GM12878 (cell line): ENCODE measurements around the gene FGF2. TPM values are rescaled to one million over a fixed set of nuclear protein-coding genes. Genes with fewer than 3 reads are reported as not detected.

Experiments used
- ATAC-seq: fragments of 200-7000 bp; cut with Tn5 transposase; 3 replicates; pipeline ENCODE4 v1.9.1; 2020; ENCODE audit warnings: mild to moderate bottlenecking, moderate library complexity
- BruUV-seq: library from RNA; stranded (reverse); fragments of 400-500 nt; replicated peaks from 2 replicates; lab custom pipeline; 2021; lab: Mats Ljungman, UMichigan
- CTCF ChIA-PET: fragments of 300-600 bp; sonication (Branson Sonifier 250); formaldehyde crosslinking; extraction: SDS; loops from one replicate; lab custom pipeline; 2021; ENCODE audit warnings: inconsistent platforms; lab: Yijun Ruan, JAX
- POLR2A ChIA-PET: fragments of 350-600 bp; formaldehyde crosslinking; extraction: SDS; loops from one replicate; lab custom pipeline; 2021; ENCODE audit warnings: inconsistent platforms; lab: Charles Lee
- RAD21 ChIA-PET: fragments of 300-600 bp; sonication (Branson Sonifier 250); formaldehyde crosslinking; loops from one replicate; lab custom pipeline; 2023; ENCODE audit warnings: antibody characterized with exemption; ENCODE audit not compliant: unreplicated experiment; lab: Charles Lee
- SMC1A ChIA-PET: fragments of 300-600 bp; sonication (Branson Sonifier 250); formaldehyde crosslinking; loops from one replicate; lab custom pipeline; 2023; ENCODE audit not compliant: unreplicated experiment, uncharacterized antibody; lab: Charles Lee
- DNase-seq: peaks from one replicate; pipeline ENCODE4 v3.0.0-alpha.2; 2011; ENCODE audit warnings: low read depth, low spot score
- FAIRE-seq: peaks from 3 replicates; lab custom pipeline; 2011; peaks lifted over from hg19 to GRCh38; lab: Jason Lieb, UNC
- H2AFZ ChIP-seq: 2 replicates; pipeline ENCODE4 v1.6.0; 2011; ENCODE audit warnings: low read depth, low read length, control low read depth; ENCODE audit not compliant: control insufficient read depth
- H3K27ac ChIP-seq: 2 replicates; pipeline ENCODE4 v1.5.1; 2011; ENCODE audit warnings: control low read depth; ENCODE audit not compliant: control insufficient read depth, insufficient read depth
- H3K27me3 ChIP-seq, 2 experiments: replicated peaks in 1 of 2; 2 replicates each; pipeline versions ENCODE4 v1.6.0 to v1.6.1; 2011; ENCODE audit warnings: low read length in 1 of 2; ENCODE audit not compliant: control insufficient read depth in 2 of 2, insufficient read depth in 2 of 2
- H3K36me3 ChIP-seq, 2 experiments: 2 replicates each; pipeline ENCODE4 v1.5.1; 2011; ENCODE audit warnings: low read length in 1 of 2; ENCODE audit not compliant: control insufficient read depth in 2 of 2, insufficient read depth in 2 of 2
- H3K4me1 ChIP-seq: 2 replicates; pipeline ENCODE4 v1.6.1; 2011; ENCODE audit warnings: mild to moderate bottlenecking, low read length, moderate library complexity, mixed read lengths; ENCODE audit not compliant: control insufficient read depth, insufficient read depth
- H3K4me2 ChIP-seq: 2 replicates; pipeline ENCODE4 v1.6.0; 2011; ENCODE audit warnings: control low read depth; ENCODE audit not compliant: control insufficient read depth, insufficient read depth
- H3K4me3 ChIP-seq: fragments of 200-600 bp; sonication (generic); 2 replicates; pipeline ENCODE4 v1.5.1; 2016
- H3K79me2 ChIP-seq: 2 replicates; pipeline ENCODE4 v1.6.0; 2011; ENCODE audit warnings: low read length; ENCODE audit not compliant: control insufficient read depth, insufficient read depth
- H3K9ac ChIP-seq: 2 replicates; pipeline ENCODE4 v1.8.0; 2011; ENCODE audit warnings: low read length, control low read depth, mixed read lengths; ENCODE audit not compliant: control insufficient read depth, insufficient read depth
- H3K9me3 ChIP-seq: replicated peaks from 3 replicates; pipeline ENCODE4 v1.5.1; 2011; ENCODE audit warnings: mild to moderate bottlenecking, low read length; ENCODE audit not compliant: control insufficient read depth, insufficient read depth
- H4K20me1 ChIP-seq: 2 replicates; pipeline ENCODE4 v1.6.0; 2011; ENCODE audit not compliant: control insufficient read depth, insufficient read depth
- ESRRA ChIP-seq: IDR thresholded peaks from 2 replicates; pipeline ENCODE4 v1.6.1; 2012; ENCODE audit warnings: mild to moderate bottlenecking, low read length, improper control_type of control experiment
- GABPA ChIP-seq: IDR thresholded peaks from 2 replicates; pipeline ENCODE4 v1.6.1; 2014; ENCODE audit warnings: antibody characterized with exemption, low read depth, mild to moderate bottlenecking, inconsistent platforms
- HDAC6 ChIP-seq: fragments of 200-600 bp; sonication (generic); IDR thresholded peaks from one replicate; pipeline ENCODE4 v1.8.0; 2017; ENCODE audit warnings: antibody characterized with exemption; ENCODE audit not compliant: unreplicated experiment
- KAT2A ChIP-seq: conservative IDR thresholded peaks from 2 replicates; pipeline ENCODE4 v1.6.1; 2011; ENCODE audit warnings: low read depth, low read length; ENCODE audit not compliant: control insufficient read depth
- MTA2 ChIP-seq: fragments of 450-650 bp; IDR thresholded peaks from 2 replicates; pipeline ENCODE4 v1.6.1; 2016; ENCODE audit warnings: low read depth, mild to moderate bottlenecking, moderate library complexity
- MTA3 ChIP-seq: IDR thresholded peaks from 2 replicates; pipeline ENCODE4 v1.6.1; 2012; ENCODE audit warnings: low read length, inconsistent platforms, borderline replicate concordance
- NR2F1 ChIP-seq: fragments of 450-650 bp; conservative IDR thresholded peaks from 2 replicates; pipeline ENCODE4 v1.6.1; 2017; ENCODE audit warnings: mild to moderate bottlenecking
- RELA ChIP-seq: fragments of 450-650 bp; IDR thresholded peaks from 2 replicates; pipeline ENCODE4 v1.8.0; 2014; ENCODE audit warnings: borderline replicate concordance; ENCODE audit not compliant: partially characterized antibody
- TCF12 ChIP-seq: IDR thresholded peaks from 2 replicates; pipeline ENCODE4 v1.6.1; 2011; ENCODE audit warnings: low read depth, mild to moderate bottlenecking, low read length
- TCF7 ChIP-seq: IDR thresholded peaks from 2 replicates; pipeline ENCODE4 v1.6.1; 2014; ENCODE audit warnings: antibody characterized with exemption, borderline replicate concordance
- WGBS: methylation state at CpG from one replicate; pipeline ENCODE4 v1.1.6; 2016; ENCODE audit warnings: low lambda C conversion rate; ENCODE audit not compliant: insufficient replicate concordance, insufficient coverage; ENCODE audit errors: missing lambda C conversion rate; 5-methylcytosine and 5-hydroxymethylcytosine counted together
- in situ Hi-C: fragments of 300-500 bp; cut with MboI; formaldehyde crosslinking; loops from 9 replicates; pipeline ENCODE4 v1.14.3; 2018; ENCODE audit warnings: mixed read lengths
- intact Hi-C: fragments of 100-400 bp; cut with micrococcal nuclease; formaldehyde crosslinking; loops from one replicate; pipeline ENCODE4 v1.14.2; 2022; ENCODE audit not compliant: unreplicated experiment
- polyA plus RNA-seq, 11 experiments: library from polyadenylated mRNA; depleted of rRNA in 4 of 11; unstranded in 6 of 11; stranded (reverse) in 5 of 11; fragments of >200 nt; fragmentation: Nextera tagmentation in 4 of 11; fragmentation: Illumina TruSeq in 1 of 11; extraction: Ambion mirVana in 4 of 11; extraction: Trizol in 1 of 11; gene quantifications; 1 replicate in 1 of 11; 2 replicates in 10 of 11; pipeline versions ENCODE4 v1.2.1 to v1.2.3, GENCODE V29; 2011 to 2016; ENCODE audit warnings: inconsistent platforms in 2 of 11, missing spikeins in 2 of 11, low read depth in 1 of 11
- total RNA-seq, 4 experiments: library from RNA; depleted of rRNA in 3 of 4; stranded (reverse); fragments of >200 nt in 3 of 4; fragmentation: Illumina TruSeq in 1 of 4; extraction: Trizol in 1 of 4; gene quantifications; 2 replicates each; pipeline versions ENCODE4 v1.2.1 to v1.2.3, GENCODE V29; 2013 to 2021
- TF ChIP-seq, protein P1 (sequence below): IDR thresholded peaks from 2 replicates; pipeline ENCODE4 v1.6.1; 2011; ENCODE audit warnings: borderline replicate concordance, low read depth, mild to moderate bottlenecking, moderate library complexity, low read length; ENCODE audit not compliant: insufficient read depth, poor library complexity, severe bottlenecking
- TF ChIP-seq, protein P2 (sequence below): fragments of 450-650 bp; IDR thresholded peaks from 2 replicates; pipeline ENCODE4 v1.6.1; 2016; ENCODE audit warnings: mild to moderate bottlenecking
- TF ChIP-seq, protein P3 (sequence below): fragments of 450-650 bp; IDR thresholded peaks from 2 replicates; pipeline ENCODE4 v1.6.1; 2017; ENCODE audit warnings: mild to moderate bottlenecking, moderate library complexity

Gene FGF2
- total and polyA plus RNA-seq, 10 of the 15 experiments (the other 5 are each of a cell fraction or from before 2014, with no cell fraction given), result 0.13 to 1.7 (median 0.25) TPM

DNA sequence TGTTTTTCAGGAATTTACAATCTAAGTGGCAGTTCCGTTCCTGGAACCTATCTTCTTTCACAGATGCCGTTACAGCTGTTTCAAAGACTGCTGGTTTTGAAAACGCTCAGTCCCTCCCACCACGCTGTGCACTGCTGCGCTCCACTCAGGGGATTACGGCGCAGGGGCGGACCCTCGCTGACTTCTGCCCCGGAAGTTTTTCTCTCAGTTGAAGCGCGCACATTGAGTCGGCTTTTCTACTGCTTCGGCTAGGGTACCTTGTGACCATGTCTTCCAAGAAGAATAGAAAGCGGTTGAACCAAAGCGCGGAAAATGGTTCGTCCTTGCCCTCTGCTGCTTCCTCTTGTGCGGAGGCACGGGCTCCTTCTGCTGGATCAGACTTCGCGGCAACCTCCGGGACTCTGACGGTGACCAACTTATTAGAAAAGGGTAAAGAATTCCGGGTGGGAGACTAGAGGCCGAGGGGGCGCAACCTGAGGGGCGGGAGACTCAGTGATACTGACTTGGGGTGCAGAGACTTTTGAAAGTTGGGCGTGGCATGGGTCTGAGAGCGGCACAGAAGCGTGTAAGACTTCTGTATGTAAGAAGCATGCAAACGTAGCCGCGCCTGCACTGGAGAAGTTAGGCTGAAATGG lies 96.4 kb downstream of the FGF2 start:
- Histone ChIP-seq H3K4me1 (peaks cover 6% of the 10 kb centered on the region), H3K36me3 (no peaks in the 10 kb centered on the region), H3K9ac (peak overlapping the region; percentile 74), H3K79me2 (peaks cover 10% of the 10 kb centered on the region), H4K20me1 (no peaks in the 10 kb centered on the region), H3K27ac (peak overlapping the region; percentile 64), H3K4me2 (peak overlapping the region; percentile 91), H3K4me3 (peak overlapping the region; percentile 95), H3K9me3 (no peaks in the 10 kb centered on the region), H2AFZ (peak overlapping the region; percentile 99), H3K27me3 (no peaks in the 10 kb centered on the region)
- WGBS, result 3% methylated on average over 34 of the region's 34 CpGs
- ChIA-PET CTCF (interaction anchor here (1.1 to 5.0 kb wide), 6 partner anchors 9 to 191 kb away, joined by 3 to 28 read pairs (median 7); partner anchors contain the start of gene BBS12), POLR2A (no interaction called here), SMC1A (interaction anchor here (1.0 to 1.3 kb wide), 6 partner anchors 9 to 190 kb away, joined by 3 to 4 read pairs (median 3); partner anchors contain the start of gene BBS12), RAD21 (interaction anchor here (0.8 to 1.0 kb wide), 4 partner anchors 8 to 190 kb away, joined by 3 to 4 read pairs (median 3); partner anchors contain the start of gene BBS12)
- in situ Hi-C loops, result loop anchor here (5.0 kb wide), 1 partner anchor 171 kb away; no protein-coding TSS in a partner anchor
- intact Hi-C loops, result loop anchor here (1.0 to 5.0 kb wide), 3 partner anchors 96 to 191 kb away; partner anchors contain the start of genes BBS12 and FGF2
- ATAC-seq (peak; percentile 98), DNase-seq (peak; percentile 53), FAIRE-seq (peak; percentile 80)
- no TSS peak for BruUV-seq
- no peak for TF ChIP-seq RELA
- TF ChIP-seq ESRRA, result no peak
- peak; percentile 85 for TF ChIP-seq MTA2
- TF ChIP-seq, protein P1, sequence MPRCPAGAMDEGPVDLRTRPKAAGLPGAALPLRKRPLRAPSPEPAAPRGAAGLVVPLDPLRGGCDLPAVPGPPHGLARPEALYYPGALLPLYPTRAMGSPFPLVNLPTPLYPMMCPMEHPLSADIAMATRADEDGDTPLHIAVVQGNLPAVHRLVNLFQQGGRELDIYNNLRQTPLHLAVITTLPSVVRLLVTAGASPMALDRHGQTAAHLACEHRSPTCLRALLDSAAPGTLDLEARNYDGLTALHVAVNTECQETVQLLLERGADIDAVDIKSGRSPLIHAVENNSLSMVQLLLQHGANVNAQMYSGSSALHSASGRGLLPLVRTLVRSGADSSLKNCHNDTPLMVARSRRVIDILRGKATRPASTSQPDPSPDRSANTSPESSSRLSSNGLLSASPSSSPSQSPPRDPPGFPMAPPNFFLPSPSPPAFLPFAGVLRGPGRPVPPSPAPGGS, result no peak
- no peak for TF ChIP-seq MTA3
- TF ChIP-seq, protein P2, sequence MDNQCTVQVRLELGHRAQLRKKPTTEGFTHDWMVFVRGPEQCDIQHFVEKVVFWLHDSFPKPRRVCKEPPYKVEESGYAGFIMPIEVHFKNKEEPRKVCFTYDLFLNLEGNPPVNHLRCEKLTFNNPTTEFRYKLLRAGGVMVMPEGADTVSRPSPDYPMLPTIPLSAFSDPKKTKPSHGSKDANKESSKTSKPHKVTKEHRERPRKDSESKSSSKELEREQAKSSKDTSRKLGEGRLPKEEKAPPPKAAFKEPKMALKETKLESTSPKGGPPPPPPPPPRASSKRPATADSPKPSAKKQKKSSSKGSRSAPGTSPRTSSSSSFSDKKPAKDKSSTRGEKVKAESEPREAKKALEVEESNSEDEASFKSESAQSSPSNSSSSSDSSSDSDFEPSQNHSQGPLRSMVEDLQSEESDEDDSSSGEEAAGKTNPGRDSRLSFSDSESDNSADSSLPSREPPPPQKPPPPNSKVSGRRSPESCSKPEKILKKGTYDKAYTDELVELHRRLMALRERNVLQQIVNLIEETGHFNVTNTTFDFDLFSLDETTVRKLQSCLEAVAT, result 0 out of 2 replicates have a peak, but pooled peaks have one; percentile 26
- no peak for TF ChIP-seq TCF12
- TF ChIP-seq HDAC6, result no peak
- no peak; the same call in 1 of the 2 replicates for TF ChIP-seq TCF7
- TF ChIP-seq KAT2A, result no peak
- TF ChIP-seq NR2F1, result peak; percentile 18; the same call in 1 of the 2 replicates
- TF ChIP-seq GABPA, result peak; percentile 94
- TF ChIP-seq, protein P3, sequence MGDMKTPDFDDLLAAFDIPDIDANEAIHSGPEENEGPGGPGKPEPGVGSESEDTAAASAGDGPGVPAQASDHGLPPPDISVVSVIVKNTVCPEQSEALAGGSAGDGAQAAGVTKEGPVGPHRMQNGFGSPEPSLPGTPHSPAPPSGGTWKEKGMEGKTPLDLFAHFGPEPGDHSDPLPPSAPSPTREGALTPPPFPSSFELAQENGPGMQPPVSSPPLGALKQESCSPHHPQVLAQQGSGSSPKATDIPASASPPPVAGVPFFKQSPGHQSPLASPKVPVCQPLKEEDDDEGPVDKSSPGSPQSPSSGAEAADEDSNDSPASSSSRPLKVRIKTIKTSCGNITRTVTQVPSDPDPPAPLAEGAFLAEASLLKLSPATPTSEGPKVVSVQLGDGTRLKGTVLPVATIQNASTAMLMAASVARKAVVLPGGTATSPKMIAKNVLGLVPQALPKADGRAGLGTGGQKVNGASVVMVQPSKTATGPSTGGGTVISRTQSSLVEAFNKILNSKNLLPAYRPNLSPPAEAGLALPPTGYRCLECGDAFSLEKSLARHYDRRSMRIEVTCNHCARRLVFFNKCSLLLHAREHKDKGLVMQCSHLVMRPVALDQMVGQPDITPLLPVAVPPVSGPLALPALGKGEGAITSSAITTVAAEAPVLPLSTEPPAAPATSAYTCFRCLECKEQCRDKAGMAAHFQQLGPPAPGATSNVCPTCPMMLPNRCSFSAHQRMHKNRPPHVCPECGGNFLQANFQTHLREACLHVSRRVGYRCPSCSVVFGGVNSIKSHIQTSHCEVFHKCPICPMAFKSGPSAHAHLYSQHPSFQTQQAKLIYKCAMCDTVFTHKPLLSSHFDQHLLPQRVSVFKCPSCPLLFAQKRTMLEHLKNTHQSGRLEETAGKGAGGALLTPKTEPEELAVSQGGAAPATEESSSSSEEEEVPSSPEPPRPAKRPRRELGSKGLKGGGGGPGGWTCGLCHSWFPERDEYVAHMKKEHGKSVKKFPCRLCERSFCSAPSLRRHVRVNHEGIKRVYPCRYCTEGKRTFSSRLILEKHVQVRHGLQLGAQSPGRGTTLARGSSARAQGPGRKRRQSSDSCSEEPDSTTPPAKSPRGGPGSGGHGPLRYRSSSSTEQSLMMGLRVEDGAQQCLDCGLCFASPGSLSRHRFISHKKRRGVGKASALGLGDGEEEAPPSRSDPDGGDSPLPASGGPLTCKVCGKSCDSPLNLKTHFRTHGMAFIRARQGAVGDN, result peak; percentile 78
